Gastroesophageal sphincter (tissue), 4 donors: ENCODE results near the gene KCNAB1. TPM values are rescaled to one million over a fixed set of nuclear protein-coding genes. Genes with fewer than 3 reads are reported as not detected.

ENCODE experiments used
- ATAC-seq: fragments of 150-250 bp; one replicate; pipeline ENCODE4 v1.9.1; 2016; ENCODE audit warnings: mild to moderate bottlenecking, moderate library complexity
- H3K27ac ChIP-seq, 4 donors: fragments of 200-600 bp; sonication (generic) in 3 of 4; 1 replicate in 3 of 4; 2 replicates in 1 of 4; pipeline ENCODE4 v1.5.1; 2016 to 2019
- H3K27me3 ChIP-seq: fragments of 200-600 bp; sonication (generic); one replicate; pipeline ENCODE4 v1.5.1; 2019
- H3K36me3 ChIP-seq, 2 donors: fragments of 200-600 bp; sonication (generic); one replicate each; pipeline ENCODE4 v1.5.1; 2019; ENCODE audit warnings: control low read depth in 1 of 2
- H3K4me1 ChIP-seq, 3 donors: fragments of 200-600 bp; sonication (generic); 1 replicate in 2 of 3; 2 replicates in 1 of 3; pipeline ENCODE4 v1.5.1; 2016 to 2019; ENCODE audit warnings: control low read depth in 2 of 3
- H3K4me3 ChIP-seq, 2 donors: fragments of 200-600 bp; sonication (generic); one replicate each; pipeline ENCODE4 v1.5.1; 2019; ENCODE audit warnings: mild to moderate bottlenecking in 1 of 2, moderate library complexity in 1 of 2
- H3K9me3 ChIP-seq, 3 donors: fragments of 200-600 bp; sonication (generic); one replicate each; pipeline ENCODE4 v1.5.1; 2017 to 2019; ENCODE audit warnings: control low read depth in 2 of 3
- EP300 ChIP-seq: sonication (generic); formaldehyde crosslinking; IDR thresholded peaks from one replicate; pipeline ENCODE4 v1.6.1; 2017; ENCODE audit warnings: antibody characterized with exemption, mild to moderate bottlenecking
- POLR2A ChIP-seq, 2 donors: fragments of 450-650 bp; IDR thresholded peaks; one replicate each; pipeline ENCODE4 v1.6.1; 2017; ENCODE audit warnings: antibody characterized with exemption in 2 of 2, mild to moderate bottlenecking in 2 of 2, moderate library complexity in 1 of 2
- POLR2AphosphoS5 ChIP-seq: sonication (generic); formaldehyde crosslinking; IDR thresholded peaks from one replicate; pipeline ENCODE4 v1.6.1; 2017; ENCODE audit warnings: antibody characterized with exemption
- WGBS, 2 donors: methylation state at CpG; one replicate each; pipeline ENCODE4 v1.1.5; 2018; ENCODE audit warnings: low coverage in 1 of 2; 5-methylcytosine and 5-hydroxymethylcytosine counted together
- total RNA-seq, 4 donors: library from RNA; depleted of rRNA; stranded (reverse); fragments of >200 nt; gene quantifications; one replicate each; pipeline ENCODE4 v1.1.0, GENCODE V29; 2016
- TF ChIP-seq, protein P1 (sequence below), 4 experiments: fragments of 200-600 bp in 2 of 4; fragments of 450-650 bp in 2 of 4; sonication (generic) in 1 of 4; IDR thresholded peaks; one replicate each; pipeline ENCODE4 v1.5.1; 2017 to 2019; ENCODE audit warnings: antibody characterized with exemption in 4 of 4, mild to moderate bottlenecking in 2 of 4, moderate library complexity in 2 of 4

KCNAB1 gene
- total RNA-seq, 4 donors from 2014 or later: 0.31 to 6.3 (median 1.9) TPM

- TF ChIP-seq POLR2A (IDR thresholded peaks at IDR 0.05) (no peak), EP300 (no peak), POLR2AphosphoS5 (no peak)
- TF ChIP-seq, protein P1, sequence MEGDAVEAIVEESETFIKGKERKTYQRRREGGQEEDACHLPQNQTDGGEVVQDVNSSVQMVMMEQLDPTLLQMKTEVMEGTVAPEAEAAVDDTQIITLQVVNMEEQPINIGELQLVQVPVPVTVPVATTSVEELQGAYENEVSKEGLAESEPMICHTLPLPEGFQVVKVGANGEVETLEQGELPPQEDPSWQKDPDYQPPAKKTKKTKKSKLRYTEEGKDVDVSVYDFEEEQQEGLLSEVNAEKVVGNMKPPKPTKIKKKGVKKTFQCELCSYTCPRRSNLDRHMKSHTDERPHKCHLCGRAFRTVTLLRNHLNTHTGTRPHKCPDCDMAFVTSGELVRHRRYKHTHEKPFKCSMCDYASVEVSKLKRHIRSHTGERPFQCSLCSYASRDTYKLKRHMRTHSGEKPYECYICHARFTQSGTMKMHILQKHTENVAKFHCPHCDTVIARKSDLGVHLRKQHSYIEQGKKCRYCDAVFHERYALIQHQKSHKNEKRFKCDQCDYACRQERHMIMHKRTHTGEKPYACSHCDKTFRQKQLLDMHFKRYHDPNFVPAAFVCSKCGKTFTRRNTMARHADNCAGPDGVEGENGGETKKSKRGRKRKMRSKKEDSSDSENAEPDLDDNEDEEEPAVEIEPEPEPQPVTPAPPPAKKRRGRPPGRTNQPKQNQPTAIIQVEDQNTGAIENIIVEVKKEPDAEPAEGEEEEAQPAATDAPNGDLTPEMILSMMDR (IDR thresholded peaks at IDR 0.05): no peak
- Histone ChIP-seq H3K4me3 (no peak overlapping the region), H3K27me3 (no peaks in the 10 kb centered on the region), H3K9me3 (no peaks in the 10 kb centered on the region), H3K36me3 (no peaks in the 10 kb centered on the region), H3K4me1 (no peaks in the 10 kb centered on the region), H3K27ac (no peak overlapping the region)
- no peak for ATAC-seq
- 76 to 77% methylated on average over 2 of the region's 2 CpGs for WGBS, 2 donors
These were observed 237.9 kb downstream of the KCNAB1 start for GRCh38 chr3:156358232-156358631.

DNA sequence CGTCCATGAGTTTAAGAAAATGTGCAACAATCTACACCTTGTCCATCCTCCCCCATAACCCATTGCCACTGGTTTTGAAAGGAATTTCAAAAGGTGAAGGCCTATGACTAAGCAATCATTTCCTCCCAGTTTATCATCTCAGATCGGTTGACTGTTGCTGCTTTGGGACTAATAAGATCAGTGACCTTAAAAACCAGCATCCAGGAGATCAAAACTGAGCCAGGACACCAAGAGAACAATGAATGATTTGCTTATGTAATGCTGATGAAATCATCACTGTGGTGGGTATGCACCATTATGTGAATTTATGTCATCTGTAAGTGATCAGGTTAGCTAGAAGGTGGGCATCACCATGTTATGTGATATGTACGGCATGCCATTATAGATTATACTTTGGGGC, 239.0 kb downstream of the KCNAB1 start:
- TF ChIP-seq POLR2A (IDR thresholded peaks at IDR 0.05) (no peak), POLR2AphosphoS5 (no peak)
- TF ChIP-seq, protein P1 (IDR thresholded peaks at IDR 0.05): no peak
- 75 to 86% methylated on average over 2 to 3 of the region's 3 CpGs for WGBS, 2 donors
- H3K9me3 ChIP-seq: no peaks in the 10 kb centered on the region
- H3K4me1 ChIP-seq: no peaks in the 10 kb centered on the region
- ATAC-seq: no peak
- no peaks in the 10 kb centered on the region for H3K27me3 ChIP-seq
- H3K4me3 ChIP-seq: no peak overlapping the region
- H3K36me3 ChIP-seq: no peaks in the 10 kb centered on the region
- no peak overlapping the region for H3K27ac ChIP-seq

DNA sequence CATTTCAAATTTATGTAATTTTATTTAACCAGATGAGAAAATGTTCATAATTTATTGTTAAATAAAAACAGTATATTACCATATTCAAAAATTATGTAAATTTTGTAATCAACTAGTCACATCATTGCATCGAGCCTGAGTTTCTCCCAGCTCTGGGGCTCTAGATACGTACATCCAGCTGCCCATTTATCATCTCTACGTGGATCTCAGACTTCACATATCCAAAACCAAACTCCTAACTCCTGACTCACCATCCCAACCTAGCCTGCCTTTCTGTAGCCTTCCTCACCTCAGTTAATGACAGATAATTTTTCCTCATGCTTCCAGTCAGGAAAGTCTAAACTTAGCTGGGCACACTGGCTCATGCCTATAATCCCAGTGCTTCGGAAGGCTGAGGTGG, 239.7 kb downstream of the KCNAB1 start:
- Histone ChIP-seq H3K27ac (no peak overlapping the region), H3K36me3 (no peaks in the 10 kb centered on the region), H3K4me1 (no peaks in the 10 kb centered on the region), H3K9me3 (no peaks in the 10 kb centered on the region), H3K4me3 (no peak overlapping the region), H3K27me3 (no peaks in the 10 kb centered on the region)
- TF ChIP-seq POLR2AphosphoS5: no peak
- no peak for TF ChIP-seq POLR2A (IDR thresholded peaks at IDR 0.05)
- TF ChIP-seq, protein P1 (IDR thresholded peaks at IDR 0.05): no peak
- TF ChIP-seq EP300: no peak
- no peak for ATAC-seq
- WGBS, 2 donors: 79 to 97% methylated on average over 3 of the region's 4 CpGs

DNA sequence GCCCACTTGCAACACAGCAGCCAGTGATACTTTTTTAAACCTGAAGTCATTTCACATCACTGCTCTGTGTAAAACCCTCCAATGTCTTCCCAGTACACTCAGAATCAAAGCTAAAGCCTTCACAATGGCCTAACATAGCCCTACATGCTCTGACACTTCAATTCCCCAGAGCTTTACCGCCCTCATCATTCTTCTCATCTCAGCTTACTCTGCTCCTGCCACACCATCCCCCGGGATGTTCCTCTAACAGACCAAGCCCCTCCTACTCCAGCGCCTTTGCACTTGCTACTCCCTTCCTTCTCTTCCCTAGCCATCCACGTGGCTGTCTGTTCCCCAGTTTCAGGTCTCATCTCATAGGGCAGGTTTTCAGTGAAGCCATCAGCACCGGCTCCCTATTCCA, 240.6 kb downstream of the KCNAB1 start:
- ATAC-seq: no peak
- no peak overlapping the region for H3K4me3 ChIP-seq
- H3K4me1 ChIP-seq: no peaks in the 10 kb centered on the region
- no peaks in the 10 kb centered on the region for H3K36me3 ChIP-seq
- no peak for TF ChIP-seq POLR2A (IDR thresholded peaks at IDR 0.05)
- TF ChIP-seq, protein P1 (IDR thresholded peaks at IDR 0.05): no peak
- no peak for TF ChIP-seq POLR2AphosphoS5
- TF ChIP-seq EP300: no peak
- H3K9me3 ChIP-seq: no peaks in the 10 kb centered on the region
- H3K27me3 ChIP-seq: no peaks in the 10 kb centered on the region
- WGBS, 2 donors: 67 to 69% methylated on average over 5 of the region's 5 CpGs
- H3K27ac ChIP-seq: no peak overlapping the region

DNA sequence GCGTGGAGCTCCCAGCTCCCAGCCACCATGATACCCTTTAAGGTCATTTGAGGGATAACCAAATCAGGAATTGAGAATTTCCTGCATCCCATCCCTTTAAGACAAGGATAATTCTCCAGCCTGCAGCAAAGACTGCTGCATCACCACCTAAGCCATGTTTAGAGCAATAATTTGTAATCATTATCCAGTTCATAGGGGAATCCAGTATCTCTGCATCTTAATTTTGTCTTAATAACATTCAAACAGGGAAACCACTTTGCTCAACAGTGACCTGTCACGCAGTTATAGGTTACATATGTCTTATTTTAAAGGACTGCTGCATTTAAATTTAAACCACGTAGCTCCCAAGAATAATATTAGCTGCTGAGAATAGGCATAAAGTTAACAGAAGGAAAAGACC, 246.2 kb downstream of the KCNAB1 start:
- Histone ChIP-seq H3K36me3 (no peaks in the 10 kb centered on the region), H3K27me3 (no peaks in the 10 kb centered on the region), H3K27ac (no peak overlapping the region), H3K4me1 (peaks cover 0 to 19% (median 0%) of the 10 kb centered on the region in 3 donors), H3K9me3 (no peaks in the 10 kb centered on the region), H3K4me3 (no peak overlapping the region)
- WGBS, 2 donors: 91 to 93% methylated on average over 2 to 3 of the region's 3 CpGs
- no peak for ATAC-seq
- TF ChIP-seq POLR2AphosphoS5 (no peak), EP300 (no peak)
